Iris pigment epithelial cell (primary cell): ENCODE data around the gene ITGA6.

Experiments
- DNase-seq: peaks from one replicate; pipeline ENCODE4 v3.0.0-alpha.2; 2011; ENCODE audit warnings: low read depth

ITGA6 gene

DNA sequence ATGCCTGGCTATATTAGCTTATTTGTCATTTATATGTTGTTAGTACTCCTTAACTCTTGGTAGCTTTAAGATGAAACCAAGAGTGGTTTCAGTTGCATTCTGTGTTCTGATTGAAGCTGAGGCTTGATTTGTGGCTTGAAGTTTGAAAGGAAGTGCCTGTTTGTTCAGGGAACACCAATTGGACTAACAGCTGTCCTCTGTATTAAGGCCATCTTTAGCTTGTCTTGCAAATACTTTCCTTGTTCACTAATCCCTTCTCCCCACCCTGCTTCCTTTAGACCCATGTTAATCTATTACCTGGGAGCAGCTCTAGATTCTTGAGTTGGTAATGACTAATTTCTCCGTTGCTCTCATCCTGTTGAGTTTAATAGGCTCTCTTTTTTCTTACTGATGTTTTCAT, 13.4 kb downstream of the ITGA6 start:
- peak; percentile 20 for DNase-seq

DNA sequence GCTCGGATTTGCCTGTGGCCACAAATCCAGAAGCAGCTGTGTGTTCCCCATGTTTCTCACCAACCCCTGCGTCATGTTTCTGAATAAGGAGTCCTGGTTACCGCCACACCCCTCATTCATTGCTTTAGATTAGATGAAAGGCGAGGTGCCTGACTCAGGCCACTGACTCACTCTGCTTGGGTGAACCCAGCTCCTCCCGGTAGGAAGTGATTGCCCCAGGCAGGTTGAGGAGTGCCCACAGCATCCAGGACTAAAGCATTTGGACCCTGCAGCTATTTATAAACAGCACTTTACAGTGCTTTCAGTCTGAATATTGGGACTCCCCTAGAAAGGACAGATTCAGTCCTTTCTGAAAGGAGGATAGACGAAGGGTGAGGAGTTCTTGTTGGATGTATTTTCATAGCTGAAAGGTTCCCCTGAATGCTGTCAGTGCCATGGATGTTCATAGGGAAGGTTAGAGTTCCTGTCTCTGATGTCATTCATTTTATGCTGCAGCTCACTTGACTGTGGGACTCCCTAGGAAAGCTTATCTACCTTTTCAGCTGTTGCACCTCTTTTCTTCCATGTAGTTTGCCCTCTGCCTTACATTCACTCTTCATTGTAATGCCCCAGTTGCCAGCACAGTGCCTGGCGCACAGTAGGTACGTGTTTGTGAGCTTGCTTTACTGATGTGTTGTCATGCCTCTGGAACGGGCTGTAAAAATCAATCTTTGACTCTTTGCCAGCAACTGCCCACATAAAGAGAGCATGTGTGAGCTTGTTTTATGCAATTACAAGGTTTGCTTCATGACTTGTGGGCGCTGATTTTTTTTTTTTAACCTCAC, 14.9 kb downstream of the ITGA6 start:
- peak; percentile 96 for DNase-seq

DNA sequence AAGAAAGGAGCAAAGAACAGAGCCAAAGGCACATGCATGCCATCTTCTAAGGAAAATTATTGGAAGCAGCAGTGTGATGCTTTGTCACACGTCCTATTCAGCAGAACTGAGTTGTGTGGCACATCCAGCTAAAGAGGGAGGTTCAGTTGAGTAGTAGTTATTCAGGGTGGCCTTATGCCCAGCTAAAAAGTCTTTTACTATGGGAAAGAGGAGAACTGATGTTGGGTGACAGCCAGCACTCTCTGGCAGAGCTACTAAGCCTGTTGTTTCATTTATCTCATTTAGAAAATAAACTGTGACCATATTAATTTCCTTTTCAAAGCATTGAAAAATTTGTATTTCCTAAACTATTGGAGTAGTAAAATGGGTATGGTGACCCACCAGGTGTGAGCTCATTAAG, 18.5 kb downstream of the ITGA6 start:
- DNase-seq = no peak

DNA sequence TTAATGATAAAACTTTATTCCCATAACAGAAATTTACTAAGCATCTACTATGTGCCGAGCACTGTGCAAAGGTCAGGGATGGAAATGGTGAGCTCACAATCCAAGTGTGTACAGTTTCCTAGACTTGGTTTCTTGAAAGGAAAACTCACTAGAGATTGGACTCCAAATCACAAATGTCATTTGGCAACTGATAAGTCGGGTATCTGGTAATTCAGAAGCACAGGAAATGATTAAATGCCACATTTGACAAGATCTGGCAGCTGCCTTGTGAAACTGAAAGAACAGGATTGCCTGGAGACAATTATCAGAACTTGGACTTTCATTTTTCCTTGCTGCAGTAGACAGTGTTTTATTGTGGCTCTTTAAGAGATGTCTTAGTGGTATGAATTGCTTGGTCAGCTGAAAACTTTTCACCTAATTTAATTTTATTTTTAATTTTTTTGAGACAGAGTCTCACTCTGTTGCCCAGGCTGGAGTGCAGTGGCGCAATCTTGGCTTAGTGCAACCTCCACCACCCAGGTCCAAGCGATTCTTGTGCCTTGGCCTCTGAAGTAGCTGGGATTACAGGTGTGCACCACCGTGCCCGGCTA, 19.2 kb downstream of the ITGA6 start:
- peak; percentile 38 for DNase-seq

DNA sequence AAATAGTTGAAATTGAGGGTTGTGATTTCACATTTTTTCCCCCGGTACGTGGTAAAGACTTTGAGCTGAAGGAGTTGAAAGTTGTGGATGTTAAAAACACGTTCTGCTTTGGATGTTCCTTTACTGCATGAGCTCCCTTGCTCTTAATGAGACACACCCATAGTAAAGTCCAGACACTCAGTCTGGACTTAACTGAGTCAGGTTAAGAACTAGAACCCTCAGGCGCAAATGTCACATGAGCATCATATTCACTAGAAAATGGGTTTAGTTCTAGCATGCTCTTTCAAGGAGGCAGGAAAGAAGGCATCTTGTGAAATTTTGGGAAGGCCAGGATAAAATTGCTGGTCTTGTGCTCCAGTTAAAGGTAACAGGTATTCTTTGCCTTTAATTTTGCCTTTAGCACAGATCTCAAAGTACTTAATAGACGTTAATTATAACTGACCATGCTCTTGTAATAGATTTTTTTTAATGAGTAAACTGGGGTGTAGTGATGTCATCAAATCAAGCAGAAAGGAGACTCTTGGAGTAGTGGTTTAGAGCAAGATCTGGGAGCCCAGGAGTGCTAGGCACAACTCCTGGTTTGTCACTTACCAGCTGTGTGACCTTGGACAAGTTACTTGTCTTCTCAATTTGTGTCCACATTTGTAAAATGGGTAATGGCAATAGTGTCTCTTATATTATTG, 20.6 kb downstream of the ITGA6 start:
- DNase-seq = no peak

DNA sequence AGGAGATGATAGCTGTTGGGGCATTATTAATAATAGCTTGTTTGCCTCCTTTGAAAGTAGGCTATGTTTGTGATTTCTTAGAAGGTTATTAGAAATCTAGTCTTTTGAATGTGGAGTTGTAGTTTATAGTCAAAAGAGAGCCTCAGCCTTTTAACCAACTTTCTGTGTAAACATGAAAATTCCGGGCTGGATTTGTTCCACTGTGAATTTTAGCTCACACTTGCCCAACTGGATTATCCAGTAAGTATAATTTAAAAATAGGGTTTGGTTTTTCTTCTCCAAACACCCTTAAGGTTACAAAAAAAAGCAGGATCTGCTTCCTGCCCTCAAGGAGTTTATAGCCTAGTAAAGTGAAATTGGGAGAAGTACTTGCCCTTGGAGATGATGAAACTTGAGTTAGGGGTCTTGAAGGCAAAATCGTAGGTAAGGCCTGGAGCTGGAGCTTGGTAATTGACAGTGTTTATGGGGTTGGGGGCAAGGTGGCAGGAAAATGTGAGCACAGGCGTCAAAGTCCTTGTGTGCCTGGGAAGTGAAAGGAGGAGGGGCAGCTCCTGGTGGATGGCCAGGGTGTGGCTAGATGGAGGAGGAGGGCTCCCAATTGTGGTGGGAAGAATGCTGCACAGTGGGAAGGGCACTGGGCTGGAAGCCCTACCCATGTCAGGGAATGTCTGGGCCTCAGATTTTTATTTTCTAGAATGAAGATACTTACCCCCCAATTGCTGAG, 21.3 kb downstream of the ITGA6 start:
- no peak for DNase-seq

DNA sequence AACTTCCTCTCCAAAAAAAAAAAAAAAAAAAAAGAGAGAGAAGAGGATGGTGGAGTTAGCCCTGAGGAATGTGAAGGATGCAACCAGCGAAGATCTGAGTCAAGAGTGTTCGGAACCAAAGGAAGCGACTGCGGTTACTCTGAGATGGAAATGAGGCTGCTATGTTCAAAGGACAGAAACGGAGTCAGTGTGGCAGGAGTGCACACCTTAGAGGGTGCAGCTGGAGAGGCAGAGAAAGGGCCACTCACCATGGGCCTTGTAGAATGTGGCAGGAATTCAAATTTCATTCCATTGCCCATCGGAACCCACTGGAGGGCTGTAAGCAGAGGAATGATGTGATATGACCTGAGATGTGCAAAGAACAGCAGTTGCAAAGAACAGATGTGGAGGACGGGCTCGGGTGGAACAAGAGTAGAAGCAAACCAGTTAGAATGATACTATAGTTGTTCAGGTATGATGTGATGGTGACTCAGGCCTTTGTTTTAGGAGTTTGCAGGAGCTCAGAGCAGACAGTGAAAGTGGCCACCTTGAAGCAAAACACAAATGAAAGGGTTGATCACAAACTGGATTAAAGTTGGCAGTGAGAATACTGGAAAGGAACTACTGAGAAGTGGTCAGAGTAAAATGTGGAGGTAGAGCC, 22.6 kb downstream of the ITGA6 start:
- peak; percentile 73 for DNase-seq

DNA sequence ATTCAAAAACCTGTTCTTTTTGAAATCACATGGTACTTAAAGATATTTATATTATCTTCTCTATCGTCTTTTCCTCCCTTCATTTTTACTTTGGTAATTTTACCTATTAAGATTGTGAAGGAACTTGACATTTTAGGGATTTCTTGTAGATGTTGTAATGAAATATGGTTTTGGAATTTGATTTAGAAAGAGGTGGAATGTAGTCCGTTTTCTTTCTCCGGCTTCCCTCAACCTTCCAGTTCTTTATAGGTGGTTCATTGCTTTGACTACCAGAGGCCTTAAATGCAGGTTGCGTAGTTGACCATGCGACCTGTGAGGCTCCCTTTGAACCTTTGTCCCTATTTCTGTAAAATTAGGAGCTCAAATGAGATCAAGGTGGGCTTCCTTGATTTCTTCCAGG, 24.5 kb downstream of the ITGA6 start:
- DNase-seq = no peak

DNA sequence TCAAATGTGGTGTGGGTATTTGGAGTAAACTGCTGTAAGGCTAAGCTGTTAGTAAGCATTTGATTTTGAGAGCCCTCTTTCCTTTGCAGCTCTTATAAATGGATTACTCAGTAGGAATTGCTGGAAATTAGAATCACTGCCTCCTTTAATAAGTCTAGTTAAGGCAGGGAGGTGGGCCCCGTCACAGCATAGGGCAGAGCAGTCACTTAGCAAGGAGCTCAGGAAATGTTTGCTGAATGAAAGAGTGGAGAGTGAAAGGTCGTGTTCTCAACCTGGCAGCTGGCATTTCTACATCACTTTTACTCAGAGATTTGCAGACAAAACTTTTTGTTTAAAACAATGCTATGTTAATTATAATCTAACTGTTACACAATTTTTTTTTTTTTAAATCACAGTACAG, 25.5 kb downstream of the ITGA6 start:
- no peak for DNase-seq

DNA sequence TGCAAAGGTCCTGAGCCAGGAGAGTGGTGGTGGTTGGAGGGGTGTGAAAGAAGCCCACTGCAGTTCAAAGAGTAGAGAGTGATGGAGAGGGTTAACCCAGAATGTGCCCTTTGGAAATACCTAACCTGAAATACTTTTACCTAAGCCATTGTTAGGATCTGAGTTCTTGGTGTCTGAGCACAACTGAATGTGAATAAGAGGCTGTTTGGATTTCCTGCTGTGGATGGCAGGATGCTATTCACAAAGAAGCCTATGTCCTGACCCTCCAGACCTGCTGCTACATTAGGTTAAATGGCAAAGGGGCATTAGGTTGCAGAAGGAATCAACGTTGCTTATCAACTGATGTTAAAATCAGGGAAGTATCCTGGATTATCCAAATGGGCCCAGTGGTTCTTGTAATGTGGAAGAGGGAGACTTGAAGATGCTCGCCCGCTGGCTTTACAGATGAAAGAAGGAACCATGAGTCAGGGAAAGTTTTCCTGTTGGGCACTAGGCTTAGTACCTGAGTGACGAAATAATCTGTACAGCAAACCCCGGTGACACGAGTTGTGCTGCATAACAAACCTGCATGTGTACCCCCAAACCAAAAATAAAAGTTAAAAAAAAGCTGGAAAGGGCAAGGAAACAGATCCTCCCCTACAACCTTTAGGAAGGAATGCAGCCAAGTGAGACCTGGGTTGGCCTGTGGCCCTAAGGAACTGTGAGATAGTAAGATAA, 27.2 kb downstream of the ITGA6 start:
- no peak for DNase-seq

DNA sequence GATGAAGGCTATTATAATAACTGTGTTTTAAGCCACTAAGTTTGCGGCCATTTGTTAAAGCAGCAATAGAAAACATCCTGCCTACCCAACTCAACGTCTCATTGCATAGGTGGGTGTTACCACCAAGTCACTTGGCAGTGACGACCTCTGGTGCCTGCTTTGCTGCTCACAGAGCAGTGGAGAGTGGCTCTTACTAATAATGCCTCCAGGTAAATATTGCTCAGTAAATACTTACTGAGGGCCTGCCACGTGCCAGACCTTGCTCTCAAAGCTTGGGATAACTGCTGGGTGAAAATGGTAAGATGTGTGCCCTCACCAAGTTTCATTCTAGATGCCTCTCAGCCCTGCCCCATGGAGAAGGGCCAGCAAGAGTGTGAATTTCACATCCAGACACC, 27.7 kb downstream of the ITGA6 start:
- no peak for DNase-seq

DNA sequence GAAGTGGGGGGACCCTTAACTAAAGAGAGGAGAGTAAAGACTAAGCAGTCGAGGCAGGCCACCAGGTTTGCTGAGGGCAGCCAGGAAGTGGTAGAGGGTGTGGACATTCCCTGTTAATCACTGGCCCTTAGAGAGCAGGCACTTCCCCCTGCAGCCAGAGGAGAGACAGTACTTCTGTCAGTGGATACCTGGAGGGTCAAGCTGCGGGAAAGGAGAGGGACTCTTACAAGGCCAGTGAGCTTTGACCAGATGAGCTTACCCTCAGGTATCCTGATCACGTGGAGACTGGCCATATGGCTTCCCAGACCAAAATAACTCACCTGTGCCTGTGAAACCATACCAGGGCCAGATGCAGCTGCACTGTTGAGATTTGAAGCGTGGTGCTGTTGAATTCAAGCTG, 28.6 kb downstream of the ITGA6 start:
- DNase-seq = no peak

DNA sequence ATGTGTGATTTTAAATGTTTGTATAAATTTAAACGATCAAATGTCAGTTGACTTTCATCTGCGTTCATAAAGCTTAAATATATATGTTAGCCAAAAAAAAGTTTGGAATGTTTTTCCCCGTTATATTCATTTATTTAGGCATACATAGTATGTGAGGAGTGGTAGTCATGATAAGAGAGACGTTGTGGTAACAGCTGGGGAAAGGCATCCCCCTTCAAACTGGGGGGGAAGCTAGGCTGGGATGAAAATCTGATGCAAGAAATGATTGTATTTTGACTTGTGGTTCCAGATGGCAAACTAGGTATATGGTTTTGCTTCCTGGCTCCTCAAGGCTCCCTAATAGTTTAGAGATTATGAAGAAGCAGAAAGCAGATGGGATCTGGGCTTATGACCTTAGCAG, 30.1 kb downstream of the ITGA6 start:
- no peak for DNase-seq

DNA sequence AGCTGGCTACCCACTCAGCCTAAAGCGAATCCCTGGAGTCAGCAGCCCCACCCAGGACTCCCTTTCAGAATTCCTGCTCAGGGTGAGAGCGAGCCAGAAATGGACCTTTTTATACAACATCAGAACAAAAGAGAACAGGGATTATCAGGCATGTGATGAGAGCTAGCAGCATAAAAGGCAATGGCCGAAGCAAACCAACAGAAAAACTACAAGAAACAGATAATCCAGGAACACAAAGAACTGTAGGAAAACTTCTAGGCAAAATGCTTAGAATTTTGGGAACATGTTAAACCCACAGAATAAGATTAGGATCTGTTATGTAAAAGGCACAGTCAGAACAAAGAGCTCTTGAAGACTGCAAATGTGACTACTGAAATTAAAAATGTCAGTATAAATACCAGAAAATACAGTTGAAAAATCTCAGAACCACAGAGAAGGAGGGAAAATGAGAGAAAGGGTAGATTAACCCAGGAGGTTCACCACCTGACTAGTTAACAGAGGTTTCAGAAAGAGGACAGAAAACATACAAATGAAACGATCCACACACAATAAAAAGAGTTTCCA, 31.3 kb downstream of the ITGA6 start:
- DNase-seq = no peak

DNA sequence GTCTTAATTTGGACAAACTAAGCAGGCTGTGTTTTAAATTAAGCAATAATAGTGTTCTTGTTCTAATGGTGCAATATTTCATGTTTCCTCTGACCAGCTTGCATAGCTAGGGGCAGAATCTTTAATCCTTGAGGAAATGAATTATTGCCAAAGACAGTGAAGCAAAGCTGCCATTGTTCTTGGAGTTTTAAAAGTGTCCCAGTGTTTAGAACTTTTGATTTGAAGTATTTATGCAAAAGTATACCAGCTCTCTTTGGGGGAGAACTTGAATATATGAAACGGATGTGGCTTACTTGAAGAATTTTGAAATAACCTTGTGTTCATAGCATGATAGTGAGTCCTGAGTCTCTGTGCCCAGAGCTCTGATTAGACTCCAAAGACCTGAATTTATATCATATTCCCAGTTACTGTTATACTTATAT, 33.4 kb downstream of the ITGA6 start:
- peak; percentile 72 for DNase-seq

DNA sequence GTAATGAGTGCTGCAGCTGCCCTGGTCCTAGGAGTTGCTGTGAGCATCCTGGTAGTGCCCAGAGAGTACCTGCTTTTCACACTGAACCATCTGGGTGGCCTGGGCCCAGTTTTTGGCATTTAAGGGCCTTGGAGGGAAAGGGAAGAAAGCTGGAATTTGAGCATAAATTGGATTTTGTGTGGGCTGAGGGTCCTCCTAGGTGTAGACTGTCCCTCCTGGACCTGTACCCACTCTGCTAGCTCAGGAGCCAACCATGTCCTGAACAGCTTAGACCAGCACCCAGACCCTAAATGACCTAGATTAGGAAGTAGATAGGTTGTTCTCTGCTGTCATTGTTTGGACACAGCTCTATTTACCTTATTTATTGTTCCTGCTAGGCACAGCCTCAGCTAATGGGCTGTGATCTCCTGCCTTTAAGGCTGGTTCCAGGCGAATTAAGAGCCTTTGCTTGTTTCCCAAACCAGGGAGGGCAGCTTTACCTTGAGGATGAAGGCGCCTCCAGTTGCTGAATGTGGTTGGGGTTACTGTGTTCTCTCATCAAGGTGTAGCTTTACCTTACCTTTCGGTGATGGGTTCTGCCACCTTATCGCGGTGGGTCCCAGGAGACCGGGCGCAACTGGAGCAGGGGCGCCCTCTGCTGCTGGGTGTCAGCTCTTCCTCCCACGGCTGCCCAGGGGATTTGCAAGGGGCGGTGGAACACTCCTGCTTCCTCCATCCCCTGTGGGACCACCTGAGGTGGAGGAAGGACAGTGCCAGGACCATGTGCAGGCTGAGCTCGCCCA, 34.4 kb downstream of the ITGA6 start:
- DNase-seq = no peak

DNA sequence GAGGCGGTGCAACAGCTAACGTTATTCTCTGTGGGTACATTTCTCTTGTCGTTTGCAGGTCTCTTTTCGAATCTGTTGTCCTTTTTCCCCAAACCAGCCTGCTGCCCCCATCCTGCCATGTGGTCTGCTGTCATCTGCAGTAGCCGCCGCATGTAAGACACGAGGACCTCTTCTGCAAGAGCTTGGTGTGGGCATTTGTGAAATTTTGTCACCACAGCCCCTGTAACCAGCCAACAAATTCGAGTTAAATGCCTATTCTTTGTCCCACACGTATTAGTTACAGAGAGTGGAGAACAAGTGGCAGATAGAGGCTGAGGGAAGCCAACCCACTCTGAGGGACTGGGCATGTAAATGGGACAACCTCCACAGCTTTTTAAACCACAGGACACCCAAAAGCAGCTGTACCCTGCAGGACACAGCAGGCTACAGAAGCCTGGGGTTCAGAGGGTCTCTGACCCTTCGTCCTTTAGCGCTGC, 35.0 kb downstream of the ITGA6 start:
- no peak for DNase-seq

DNA sequence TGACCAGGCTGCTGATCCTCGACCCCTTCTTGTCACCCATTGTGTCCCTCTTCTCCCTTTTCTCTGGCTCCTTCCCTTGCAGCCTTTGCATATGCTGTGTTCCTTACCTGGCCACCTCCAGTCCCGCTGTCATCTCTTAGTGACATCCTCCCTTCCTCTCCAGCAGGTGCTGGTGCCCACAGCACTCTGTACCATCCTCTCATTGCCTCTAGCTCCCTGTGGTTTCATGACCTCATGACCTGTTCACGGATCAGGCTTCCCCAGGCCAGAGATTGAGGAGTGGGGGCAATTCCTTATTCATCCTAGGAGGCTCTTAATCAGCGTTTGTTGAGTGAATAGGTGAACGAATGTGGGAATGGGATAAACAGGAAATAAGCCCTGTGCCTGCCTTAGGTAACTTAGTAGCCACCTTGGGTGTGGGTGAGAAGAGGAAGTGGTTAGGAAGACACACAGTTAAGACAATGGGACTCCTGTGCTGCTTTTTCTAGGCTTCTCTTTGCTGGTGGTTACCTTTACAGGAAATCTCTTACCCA, 35.5 kb downstream of the ITGA6 start:
- DNase-seq = no peak

DNA sequence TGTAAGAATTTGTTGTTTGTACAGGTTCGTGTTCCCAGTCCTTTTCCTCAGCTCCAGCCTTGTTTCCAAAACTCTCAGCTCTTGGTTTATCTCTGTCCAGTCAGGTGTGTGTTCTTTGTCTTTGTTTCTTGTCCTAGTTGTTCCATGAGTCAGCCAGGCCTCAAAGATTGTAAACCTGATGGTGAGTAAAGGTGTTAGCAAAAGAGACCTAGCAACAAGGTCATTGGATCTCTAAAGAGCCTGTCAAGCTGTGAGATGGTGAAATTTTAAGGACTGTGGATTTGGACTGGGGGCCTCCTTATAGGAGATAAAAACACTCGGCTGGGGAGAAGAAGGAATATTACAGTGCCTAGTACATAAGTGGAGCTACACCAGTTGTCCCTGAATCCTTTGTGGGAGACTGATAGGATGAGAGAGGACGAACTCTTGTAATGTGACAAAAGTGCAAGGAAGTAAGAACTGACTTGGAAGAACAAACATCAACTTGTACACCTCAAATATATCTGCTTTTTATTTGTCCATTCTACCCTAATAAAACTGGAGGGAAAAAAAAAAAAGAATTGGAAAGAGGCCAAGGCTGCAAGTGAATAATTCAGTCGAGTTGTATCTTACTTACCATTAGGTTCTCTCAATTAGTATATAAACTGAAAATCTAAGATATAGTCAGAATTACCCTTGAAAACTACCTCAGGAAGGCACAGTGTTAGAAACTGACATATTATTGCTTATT, 37.2 kb downstream of the ITGA6 start:
- DNase-seq = no peak
